Thoracic aorta (tissue), 2 donors: ENCODE data around the gene ANTXR1. TPM values are rescaled to one million over a fixed set of nuclear protein-coding genes. Genes with fewer than 3 reads are reported as not detected.

ENCODE experiments used
- ATAC-seq: fragments of 150-250 bp; one replicate; pipeline ENCODE4 v1.8.0; 2017; ENCODE audit warnings: low read depth; ENCODE audit not compliant: insufficient number of reproducible peaks, low FRiP score
- DNase-seq: peaks from one replicate; pipeline ENCODE4 v3.0.0-alpha.2; 2020; ENCODE audit warnings: low spot score
- H3K27ac ChIP-seq, 2 donors: fragments of 200-600 bp; sonication (generic); 1 replicate in 1 of 2; 2 replicates in 1 of 2; pipeline ENCODE4 v1.5.1; 2016; ENCODE audit warnings: mild to moderate bottlenecking in 2 of 2, moderate library complexity in 2 of 2
- H3K27me3 ChIP-seq: fragments of 200-600 bp; sonication (generic); replicated peaks from 2 replicates; pipeline ENCODE4 v1.6.0; 2016; ENCODE audit warnings: mild to moderate bottlenecking; ENCODE audit not compliant: insufficient read depth
- H3K36me3 ChIP-seq: fragments of 200-600 bp; sonication (generic); one replicate; pipeline ENCODE4 v1.5.1; 2016
- H3K4me1 ChIP-seq, 2 donors: fragments of 200-600 bp; sonication (generic); 1 replicate in 1 of 2; 2 replicates in 1 of 2; pipeline versions ENCODE4 v1.5.1 to v1.6.0; 2016; ENCODE audit warnings: low read depth in 2 of 2, mild to moderate bottlenecking in 1 of 2; ENCODE audit not compliant: control insufficient read depth in 1 of 2
- H3K4me3 ChIP-seq: fragments of 200-600 bp; sonication (generic); 2 replicates; pipeline ENCODE4 v1.5.1; 2016; ENCODE audit warnings: mild to moderate bottlenecking
- H3K9me3 ChIP-seq: fragments of 200-600 bp; sonication (generic); 2 replicates; pipeline ENCODE4 v1.5.1; 2016
- CTCF ChIP-seq: fragments of 200-600 bp; sonication (generic); IDR thresholded peaks from one replicate; pipeline ENCODE4 v1.5.1; 2019; ENCODE audit warnings: antibody characterized with exemption
- total RNA-seq, 2 donors: library from RNA; depleted of rRNA; stranded (reverse); fragments of >200 nt; gene quantifications; one replicate each; pipeline versions ENCODE4 v1.1.0 to v1.2.3, GENCODE V29; 2016

ANTXR1 gene
- total RNA-seq, 2 donors from 2014 or later = 253 to 313 TPM

GRCh38 chr2:69081757-69082156, 68.8 kb downstream of the ANTXR1 start:
- Histone ChIP-seq H3K4me3 (no peak overlapping the region), H3K9me3 (no peaks in the 10 kb centered on the region), H3K27me3 (no peaks in the 10 kb centered on the region), H3K36me3 (peaks cover 9% of the 10 kb centered on the region), H3K4me1 (peaks cover 21 to 67% of the 10 kb centered on the region in 2 donors), H3K27ac (peak overlapping the region; percentile 14 to 74)
- TF ChIP-seq CTCF = no peak
- ATAC-seq (no peak), DNase-seq (no peak)

- H3K4me1 ChIP-seq = peaks cover 21 to 67% of the 10 kb centered on the region in 2 donors
- no peaks in the 10 kb centered on the region for H3K27me3 ChIP-seq
- H3K36me3 ChIP-seq = peaks cover 8% of the 10 kb centered on the region
- H3K9me3 ChIP-seq = no peaks in the 10 kb centered on the region
- H3K4me3 ChIP-seq = no peak overlapping the region
- H3K27ac ChIP-seq = peak overlapping the region; percentile 14 to 74
- no peak for TF ChIP-seq CTCF
- DNase-seq (no peak), ATAC-seq (no peak)
Measured at GRCh38 chr2:69082430-69082997, 69.5 kb downstream of the ANTXR1 start.

- no peak for TF ChIP-seq CTCF
- Histone ChIP-seq H3K4me1 (peaks cover 29 to 69% of the 10 kb centered on the region in 2 donors), H3K4me3 (no peak overlapping the region), H3K27me3 (no peaks in the 10 kb centered on the region), H3K9me3 (no peaks in the 10 kb centered on the region), H3K36me3 (peaks cover under 1% of the 10 kb centered on the region), H3K27ac (peak overlapping the region; percentile 48 to 74)
- no peak for DNase-seq
- ATAC-seq = peak; percentile 24
Measured at GRCh38 chr2:69083235-69083748, 70.3 kb downstream of the ANTXR1 start.

- DNase-seq (no peak), ATAC-seq (no peak)
- H3K4me1 ChIP-seq = peaks cover 40 to 77% of the 10 kb centered on the region in 2 donors
Measured at GRCh38 chr2:69084492-69084891, 71.5 kb downstream of the ANTXR1 start.

GRCh38 chr2:69086466-69086865, 73.5 kb downstream of the ANTXR1 start:
- no peak for TF ChIP-seq CTCF
- peak overlapping the region; percentile 16 to 57 for H3K27ac ChIP-seq
- DNase-seq (no peak), ATAC-seq (no peak)
- peaks cover 39 to 75% of the 10 kb centered on the region in 2 donors for H3K4me1 ChIP-seq
- no peaks in the 10 kb centered on the region for H3K9me3 ChIP-seq
- no peak overlapping the region for H3K4me3 ChIP-seq
- H3K36me3 ChIP-seq = peaks cover under 1% of the 10 kb centered on the region
- H3K27me3 ChIP-seq = no peaks in the 10 kb centered on the region

More at GRCh38 chr2:69084492-69084891, 71.5 kb downstream of the ANTXR1 start:
- no peaks in the 10 kb centered on the region for H3K9me3 ChIP-seq
- H3K27ac ChIP-seq = peak overlapping the region in 1 of 2 donors; percentile 48
- no peaks in the 10 kb centered on the region for H3K36me3 ChIP-seq
- H3K27me3 ChIP-seq = no peaks in the 10 kb centered on the region
- H3K4me3 ChIP-seq = no peak overlapping the region
- TF ChIP-seq CTCF = no peak
